NB4 (cell line): Measurements from ENCODE around the gene NFIA.
"Not testable (repeated sequence)": the region's sequence is repeated elsewhere in the genome, so short reads cannot be mapped to it uniquely, and the experiment has no call there.

Experiments used
- DNase-seq: peaks from one replicate; pipeline ENCODE4 v3.0.0; 2010; ENCODE audit warnings: low read depth
- H3K4me3 ChIP-seq: one replicate; pipeline ENCODE4 v1.5.1; 2011; ENCODE audit warnings: mild to moderate bottlenecking, low read depth, low read length, moderate library complexity
- MYC ChIP-seq: IDR thresholded peaks from 2 replicates; pipeline ENCODE4 v1.6.1; 2011; ENCODE audit warnings: low read depth, low read length
- POLR2A ChIP-seq: IDR thresholded peaks from 2 replicates; pipeline ENCODE4 v1.6.1; 2011; ENCODE audit warnings: mild to moderate bottlenecking; ENCODE audit not compliant: insufficient read length; ENCODE audit errors: extremely low read depth
- TF ChIP-seq, protein P1 (sequence below): IDR thresholded peaks from 2 replicates; pipeline ENCODE4 v1.6.1; 2011; ENCODE audit warnings: low read depth, low read length
- TF ChIP-seq, protein P2 (sequence below): IDR thresholded peaks from one replicate; pipeline ENCODE4 v1.5.1; 2012; ENCODE audit warnings: low read depth, low read length

Gene NFIA

DNA sequence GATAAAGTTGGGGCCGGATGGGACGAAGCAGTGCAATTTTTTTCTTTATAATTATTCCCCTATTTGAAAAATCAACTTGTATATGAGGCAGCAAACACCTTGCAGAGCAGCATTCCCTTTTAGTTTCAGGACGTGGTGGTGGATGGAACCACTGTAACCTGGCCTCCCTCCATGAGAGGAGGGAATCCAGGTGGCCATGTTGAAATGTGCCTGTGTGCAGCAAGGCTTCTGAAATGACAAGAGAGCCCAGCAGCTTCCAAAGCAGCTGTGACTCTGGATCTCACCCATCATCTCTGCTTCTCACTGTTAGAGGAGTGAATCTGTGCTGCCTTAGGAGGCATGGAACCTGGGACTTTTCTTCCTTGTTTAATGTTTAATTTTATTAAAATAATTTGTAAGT is 42.3 kb downstream of the NFIA start:
- no peak for DNase-seq
- no peak for TF ChIP-seq POLR2A
- TF ChIP-seq, protein P1, sequence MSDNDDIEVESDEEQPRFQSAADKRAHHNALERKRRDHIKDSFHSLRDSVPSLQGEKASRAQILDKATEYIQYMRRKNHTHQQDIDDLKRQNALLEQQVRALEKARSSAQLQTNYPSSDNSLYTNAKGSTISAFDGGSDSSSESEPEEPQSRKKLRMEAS: no peak
- TF ChIP-seq, protein P2, sequence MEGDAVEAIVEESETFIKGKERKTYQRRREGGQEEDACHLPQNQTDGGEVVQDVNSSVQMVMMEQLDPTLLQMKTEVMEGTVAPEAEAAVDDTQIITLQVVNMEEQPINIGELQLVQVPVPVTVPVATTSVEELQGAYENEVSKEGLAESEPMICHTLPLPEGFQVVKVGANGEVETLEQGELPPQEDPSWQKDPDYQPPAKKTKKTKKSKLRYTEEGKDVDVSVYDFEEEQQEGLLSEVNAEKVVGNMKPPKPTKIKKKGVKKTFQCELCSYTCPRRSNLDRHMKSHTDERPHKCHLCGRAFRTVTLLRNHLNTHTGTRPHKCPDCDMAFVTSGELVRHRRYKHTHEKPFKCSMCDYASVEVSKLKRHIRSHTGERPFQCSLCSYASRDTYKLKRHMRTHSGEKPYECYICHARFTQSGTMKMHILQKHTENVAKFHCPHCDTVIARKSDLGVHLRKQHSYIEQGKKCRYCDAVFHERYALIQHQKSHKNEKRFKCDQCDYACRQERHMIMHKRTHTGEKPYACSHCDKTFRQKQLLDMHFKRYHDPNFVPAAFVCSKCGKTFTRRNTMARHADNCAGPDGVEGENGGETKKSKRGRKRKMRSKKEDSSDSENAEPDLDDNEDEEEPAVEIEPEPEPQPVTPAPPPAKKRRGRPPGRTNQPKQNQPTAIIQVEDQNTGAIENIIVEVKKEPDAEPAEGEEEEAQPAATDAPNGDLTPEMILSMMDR: no peak
- no peak overlapping the region for H3K4me3 ChIP-seq

DNA sequence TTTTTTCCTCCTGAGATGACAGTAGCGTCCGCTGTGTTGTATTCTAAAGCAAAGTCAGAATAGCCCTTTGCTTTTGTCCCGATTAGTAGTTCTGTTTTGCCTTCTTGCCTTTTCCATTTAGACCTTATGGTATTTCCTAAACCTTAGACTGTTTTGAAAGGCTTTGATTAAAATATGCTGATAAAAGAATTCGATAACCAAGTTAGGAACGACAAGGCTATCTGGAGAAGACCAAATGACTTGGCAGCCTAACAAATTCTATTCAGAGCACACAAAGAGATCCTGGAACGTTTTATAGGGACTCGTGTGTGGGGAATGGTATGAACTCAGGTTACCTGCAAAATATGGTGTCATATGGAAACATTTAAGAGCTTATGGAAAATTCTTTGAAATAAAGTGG is 42.9 kb downstream of the NFIA start:
- TF ChIP-seq POLR2A (no peak), MYC (no peak)
- TF ChIP-seq, protein P1: no peak
- TF ChIP-seq, protein P2: no peak
- no peak overlapping the region for H3K4me3 ChIP-seq
- no peak for DNase-seq

DNA sequence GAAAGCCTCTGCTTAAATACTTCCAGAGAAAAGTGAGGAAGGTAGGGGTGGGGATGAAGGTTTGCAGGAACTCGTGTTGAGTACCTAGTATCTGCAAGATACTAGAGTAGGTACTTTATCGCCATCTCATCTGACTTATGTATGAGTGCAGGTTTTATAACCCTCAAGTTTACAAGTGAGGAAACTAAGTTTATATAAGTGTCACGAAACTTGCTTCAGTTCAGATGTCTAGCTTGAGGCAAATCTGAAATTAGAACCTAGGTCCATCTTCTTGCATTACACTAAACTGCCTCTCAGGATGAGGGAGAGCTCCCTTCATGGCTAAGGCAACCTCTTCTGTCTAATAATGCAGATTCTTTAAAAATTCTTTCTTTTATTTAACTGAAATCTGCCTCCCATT is 43.5 kb downstream of the NFIA start:
- TF ChIP-seq POLR2A (no peak), MYC (no peak)
- TF ChIP-seq, protein P2: no peak
- TF ChIP-seq, protein P1: no peak
- DNase-seq: no peak
- no peak overlapping the region for H3K4me3 ChIP-seq

DNA sequence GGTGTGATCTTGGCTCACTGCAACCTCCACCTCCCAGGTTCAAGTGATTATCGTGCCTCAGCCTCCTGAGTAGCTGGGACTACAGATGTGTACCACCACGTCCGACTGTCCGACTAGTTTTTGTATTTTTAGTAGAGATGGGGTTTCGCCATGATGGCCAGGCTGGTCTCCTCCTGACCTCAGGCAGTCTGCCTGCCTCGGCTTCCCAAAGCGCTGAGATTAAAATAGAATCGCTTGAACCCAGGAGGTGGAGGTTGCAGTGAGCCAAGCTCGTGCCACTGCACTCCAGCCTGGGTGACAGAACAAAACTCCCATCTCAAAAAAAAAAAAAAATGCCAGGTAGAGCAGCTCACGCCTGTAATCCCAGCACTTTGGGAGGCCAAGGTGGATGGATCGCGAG is 44.5 kb downstream of the NFIA start:
- H3K4me3 ChIP-seq, DNase-seq: not testable (repeated sequence)

DNA sequence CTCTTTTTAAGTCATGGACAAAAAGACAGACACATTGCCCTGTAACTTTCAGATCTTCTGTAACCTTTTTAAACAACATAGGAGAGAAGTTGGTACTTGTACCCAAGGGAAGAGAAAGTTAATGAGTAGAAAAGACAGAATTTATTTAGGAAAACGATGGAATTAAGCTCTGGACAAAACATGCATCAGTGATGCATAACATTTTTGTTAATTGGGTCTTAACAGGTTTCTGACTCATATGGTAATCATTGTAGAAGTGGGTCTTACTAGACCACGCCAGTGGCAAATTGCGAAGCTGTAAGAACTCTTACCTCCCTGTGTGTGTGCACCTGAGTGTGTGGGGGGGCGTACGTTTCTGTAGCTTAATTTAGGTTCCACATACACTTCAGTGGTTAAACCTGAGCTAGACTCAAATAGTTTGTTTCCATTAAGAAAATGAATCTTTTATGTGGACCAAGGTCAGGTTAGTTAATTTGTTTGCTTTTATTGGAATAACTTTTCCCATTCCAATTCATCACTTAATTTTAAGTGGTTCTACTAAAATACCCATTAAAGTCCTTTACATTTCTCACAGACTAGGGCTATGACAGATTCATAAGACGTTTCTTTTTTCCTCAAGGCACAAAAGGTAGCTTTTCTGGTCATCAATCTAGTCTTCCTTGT is 48.1 kb downstream of the NFIA start:
- H3K4me3 ChIP-seq: no peak overlapping the region
- TF ChIP-seq, protein P1: no peak
- TF ChIP-seq MYC (no peak), POLR2A (no peak)
- TF ChIP-seq, protein P2: no peak
- DNase-seq: no peak

DNA sequence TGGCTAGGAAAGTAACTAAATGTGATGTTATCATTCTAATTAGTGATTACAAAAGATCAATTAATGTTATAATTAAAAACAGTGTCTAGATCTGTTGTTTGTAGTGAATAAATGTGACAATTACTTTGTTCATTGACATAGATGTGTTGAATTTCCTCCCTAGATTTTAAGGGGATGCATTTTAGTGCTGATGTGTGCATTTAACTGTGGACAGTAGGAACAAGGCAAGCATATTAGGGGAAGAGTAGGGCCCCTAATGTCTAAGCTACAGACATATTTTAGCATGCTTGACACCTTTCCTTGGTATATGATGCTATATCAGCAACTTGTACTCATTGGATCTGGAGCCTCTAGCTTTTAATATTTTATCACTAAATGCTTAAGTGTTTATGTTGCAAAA is 48.9 kb downstream of the NFIA start:
- no peak for DNase-seq
- TF ChIP-seq MYC: no peak
- TF ChIP-seq, protein P1: no peak
- TF ChIP-seq, protein P2: no peak
- no peak for TF ChIP-seq POLR2A
- no peak overlapping the region for H3K4me3 ChIP-seq
